Parathyroid adenoma (tissue), 2 donors: Measurements from ENCODE around the gene UNC13C.

Experiments
- H2AFZ ChIP-seq: fragments of 300-600 bp; sonication (generic); one replicate; pipeline ENCODE4 v1.7.0; 2017; ENCODE audit warnings: antibody characterized with exemption, mild to moderate bottlenecking
- H3K27ac ChIP-seq: fragments of 300-600 bp; sonication (generic); one replicate; pipeline ENCODE4 v1.7.0; 2017
- H3K27me3 ChIP-seq: fragments of 300-600 bp; sonication (generic); one replicate; pipeline ENCODE4 v1.7.0; 2017; ENCODE audit warnings: low read length; ENCODE audit not compliant: control insufficient read depth, insufficient read depth
- H3K36me3 ChIP-seq: fragments of 300-600 bp; sonication (generic); one replicate; pipeline ENCODE4 v1.7.0; 2017; ENCODE audit warnings: low read length; ENCODE audit not compliant: control insufficient read depth, insufficient read depth
- H3K4me1 ChIP-seq: fragments of 300-600 bp; sonication (generic); one replicate; pipeline ENCODE4 v1.7.0; 2017; ENCODE audit warnings: control low read depth
- H3K4me2 ChIP-seq: fragments of 300-600 bp; sonication (generic); one replicate; pipeline ENCODE4 v1.7.0; 2017; ENCODE audit warnings: low read length
- H3K4me3 ChIP-seq: fragments of 300-600 bp; sonication (generic); one replicate; pipeline ENCODE4 v1.7.0; 2017; ENCODE audit warnings: low read depth, low read length
- H3K79me2 ChIP-seq: fragments of 300-600 bp; sonication (generic); one replicate; pipeline ENCODE4 v1.7.0; 2017; ENCODE audit warnings: control low read depth
- H3K9ac ChIP-seq: fragments of 300-600 bp; sonication (generic); one replicate; pipeline ENCODE4 v1.7.0; 2017; ENCODE audit warnings: mild to moderate bottlenecking
- H3K9me3 ChIP-seq: fragments of 300-600 bp; sonication (generic); one replicate; pipeline ENCODE4 v1.7.0; 2017; ENCODE audit warnings: low read length; ENCODE audit not compliant: control insufficient read depth
- TF ChIP-seq, protein P1 (sequence below): fragments of 300-600 bp; sonication (generic); IDR thresholded peaks from one replicate; pipeline ENCODE4 v1.7.0; 2017; ENCODE audit warnings: antibody characterized with exemption, mild to moderate bottlenecking
- donor health status: primary hyperparathyroidism.

Gene UNC13C

DNA sequence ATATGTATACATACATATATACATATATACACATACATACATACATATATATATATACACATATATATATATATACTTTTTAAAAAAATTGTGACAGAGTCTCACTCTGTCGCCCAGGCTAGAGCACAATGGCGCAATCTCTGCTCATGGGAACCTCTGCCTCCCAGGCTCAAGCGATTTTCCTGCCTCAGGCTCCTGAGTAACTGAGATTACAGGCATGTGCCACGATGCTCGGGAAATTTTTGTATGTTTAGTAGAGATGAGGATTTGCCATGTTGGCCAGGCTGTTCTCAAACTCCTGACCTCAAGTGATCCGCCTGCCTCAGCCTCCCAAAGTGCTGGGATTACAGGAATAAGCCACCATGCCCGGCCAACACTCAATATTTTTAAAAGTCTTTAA, 302.5 kb downstream of the UNC13C start:
- Histone ChIP-seq H3K27ac (no peak overlapping the region), H3K4me3 (no peak overlapping the region), H2AFZ (no peak overlapping the region), H3K27me3 (no peaks in the 10 kb centered on the region), H3K4me2 (no peak overlapping the region), H3K9me3 (no peaks in the 10 kb centered on the region), H3K4me1 (no peaks in the 10 kb centered on the region), H3K9ac (no peak overlapping the region), H3K36me3 (no peaks in the 10 kb centered on the region), H3K79me2 (no peaks in the 10 kb centered on the region)
- TF ChIP-seq, protein P1, sequence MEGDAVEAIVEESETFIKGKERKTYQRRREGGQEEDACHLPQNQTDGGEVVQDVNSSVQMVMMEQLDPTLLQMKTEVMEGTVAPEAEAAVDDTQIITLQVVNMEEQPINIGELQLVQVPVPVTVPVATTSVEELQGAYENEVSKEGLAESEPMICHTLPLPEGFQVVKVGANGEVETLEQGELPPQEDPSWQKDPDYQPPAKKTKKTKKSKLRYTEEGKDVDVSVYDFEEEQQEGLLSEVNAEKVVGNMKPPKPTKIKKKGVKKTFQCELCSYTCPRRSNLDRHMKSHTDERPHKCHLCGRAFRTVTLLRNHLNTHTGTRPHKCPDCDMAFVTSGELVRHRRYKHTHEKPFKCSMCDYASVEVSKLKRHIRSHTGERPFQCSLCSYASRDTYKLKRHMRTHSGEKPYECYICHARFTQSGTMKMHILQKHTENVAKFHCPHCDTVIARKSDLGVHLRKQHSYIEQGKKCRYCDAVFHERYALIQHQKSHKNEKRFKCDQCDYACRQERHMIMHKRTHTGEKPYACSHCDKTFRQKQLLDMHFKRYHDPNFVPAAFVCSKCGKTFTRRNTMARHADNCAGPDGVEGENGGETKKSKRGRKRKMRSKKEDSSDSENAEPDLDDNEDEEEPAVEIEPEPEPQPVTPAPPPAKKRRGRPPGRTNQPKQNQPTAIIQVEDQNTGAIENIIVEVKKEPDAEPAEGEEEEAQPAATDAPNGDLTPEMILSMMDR, result no peak

DNA sequence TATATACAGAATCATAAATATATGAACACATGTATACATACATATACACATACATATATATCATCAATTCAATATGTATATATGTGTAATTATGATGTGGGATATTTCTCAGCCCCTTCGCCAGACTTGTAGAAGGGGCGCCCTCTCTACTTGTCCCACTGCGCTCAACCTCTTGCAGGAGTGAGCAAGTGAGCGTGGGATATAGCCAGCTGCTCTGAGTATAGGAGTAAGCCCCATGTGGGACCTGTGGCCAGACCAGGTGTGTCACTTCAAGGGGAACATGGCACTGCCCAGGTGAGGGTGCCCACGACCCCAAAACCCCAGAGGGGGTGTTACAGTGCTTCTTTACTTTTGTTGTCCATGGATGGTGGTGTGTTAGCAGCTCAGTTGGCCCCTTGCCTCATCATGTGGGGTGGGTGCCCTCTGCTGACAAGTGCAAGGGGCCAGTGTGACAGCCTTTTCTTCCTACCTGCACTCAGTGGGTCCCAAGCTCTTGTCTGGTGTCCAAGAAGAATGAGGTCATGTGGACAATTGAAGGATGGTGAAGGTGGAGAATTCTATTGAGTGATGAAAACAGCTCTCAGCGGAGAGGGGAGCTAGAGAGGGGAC, 304.1 kb downstream of the UNC13C start:
- no peaks in the 10 kb centered on the region for H3K27me3 ChIP-seq
- TF ChIP-seq, protein P1, result no peak
- no peaks in the 10 kb centered on the region for H3K79me2 ChIP-seq
- H3K36me3 ChIP-seq, result no peaks in the 10 kb centered on the region
- no peaks in the 10 kb centered on the region for H3K4me1 ChIP-seq
- no peak overlapping the region for H3K4me2 ChIP-seq
- no peaks in the 10 kb centered on the region for H3K9me3 ChIP-seq
- H3K4me3 ChIP-seq, result no peak overlapping the region
- H2AFZ ChIP-seq, result no peak overlapping the region
- no peak overlapping the region for H3K9ac ChIP-seq
- no peak overlapping the region for H3K27ac ChIP-seq

DNA sequence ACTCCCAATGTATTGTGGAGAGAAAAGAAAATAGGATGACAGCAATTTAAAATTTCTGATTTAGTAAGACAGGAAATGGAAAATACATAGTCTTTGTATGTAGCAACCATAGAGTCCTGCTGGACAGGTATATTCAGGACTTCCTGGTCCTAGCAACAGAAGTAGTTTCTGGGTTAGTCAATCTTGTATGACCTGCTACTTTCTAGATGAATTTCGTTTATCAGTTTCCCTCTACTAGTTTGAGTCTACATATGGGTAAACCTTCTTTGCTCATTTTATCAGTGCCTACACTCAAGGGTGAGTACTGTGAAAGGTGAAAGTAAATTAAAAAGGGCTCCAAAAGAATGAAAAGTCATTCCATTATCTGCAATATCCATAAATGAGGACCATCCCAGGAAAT, 309.8 kb downstream of the UNC13C start:
- no peak overlapping the region for H3K9ac ChIP-seq
- H3K36me3 ChIP-seq, result no peaks in the 10 kb centered on the region
- no peak overlapping the region for H3K4me2 ChIP-seq
- no peaks in the 10 kb centered on the region for H3K9me3 ChIP-seq
- no peaks in the 10 kb centered on the region for H3K27me3 ChIP-seq
- H3K79me2 ChIP-seq, result no peaks in the 10 kb centered on the region
- TF ChIP-seq, protein P1, result no peak
- no peak overlapping the region for H2AFZ ChIP-seq
- no peak overlapping the region for H3K4me3 ChIP-seq
- no peak overlapping the region for H3K27ac ChIP-seq
- H3K4me1 ChIP-seq, result no peaks in the 10 kb centered on the region

DNA sequence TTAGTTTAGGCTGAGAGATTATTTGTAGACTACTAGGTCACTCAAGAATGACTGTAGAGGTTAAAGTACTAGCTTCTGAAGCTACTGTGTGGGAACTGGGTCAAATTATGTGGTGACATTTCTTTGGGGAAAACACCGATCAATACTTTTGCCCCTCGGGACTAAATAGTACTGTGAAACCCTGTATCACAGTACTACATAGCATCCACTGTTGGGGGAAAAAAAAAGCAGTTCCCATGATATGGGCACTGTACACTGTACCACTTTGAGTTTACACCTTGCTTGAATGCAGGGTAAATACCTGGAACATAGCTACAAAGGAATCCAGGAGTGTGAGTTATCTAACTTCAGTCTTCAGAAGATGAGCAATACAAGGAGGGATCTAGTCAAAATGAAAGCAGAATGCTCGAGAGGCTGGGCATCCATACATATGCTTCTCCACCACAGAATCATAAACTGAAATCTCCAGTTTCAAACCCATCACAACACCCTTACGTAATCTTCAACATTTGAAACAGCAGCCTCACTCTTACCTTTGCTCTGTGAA, 311.4 kb downstream of the UNC13C start:
- H3K4me1 ChIP-seq, result no peaks in the 10 kb centered on the region
- no peak overlapping the region for H2AFZ ChIP-seq
- no peak overlapping the region for H3K9ac ChIP-seq
- TF ChIP-seq, protein P1, result no peak
- no peaks in the 10 kb centered on the region for H3K9me3 ChIP-seq
- H3K4me2 ChIP-seq, result no peak overlapping the region
- no peak overlapping the region for H3K27ac ChIP-seq
- no peaks in the 10 kb centered on the region for H3K79me2 ChIP-seq
- H3K27me3 ChIP-seq, result no peaks in the 10 kb centered on the region
- no peak overlapping the region for H3K4me3 ChIP-seq
- H3K36me3 ChIP-seq, result no peaks in the 10 kb centered on the region

DNA sequence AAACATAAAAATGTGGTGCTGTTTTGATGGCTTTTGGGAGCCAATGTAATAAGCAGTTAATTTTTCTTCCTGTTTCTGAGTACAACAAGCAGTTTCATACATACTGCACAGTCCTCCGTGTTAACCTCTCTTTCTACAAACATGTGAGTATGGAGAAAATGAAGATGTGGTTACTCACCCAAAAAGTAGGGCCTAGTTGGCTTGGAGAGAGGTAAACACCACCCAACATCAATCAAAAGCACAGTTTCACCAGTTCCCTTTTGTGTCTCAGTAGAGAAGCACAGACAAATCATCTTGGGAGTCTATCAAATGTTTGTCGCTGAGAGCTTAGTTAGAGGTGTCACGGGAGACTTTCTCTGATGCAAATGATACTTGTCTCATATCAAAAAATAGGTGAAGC, 320.2 kb downstream of the UNC13C start:
- no peak overlapping the region for H3K4me3 ChIP-seq
- TF ChIP-seq, protein P1, result no peak
- no peak overlapping the region for H3K9ac ChIP-seq

More for the DNA sequence above, 320.2 kb downstream of the UNC13C start:
- Histone ChIP-seq H3K27ac (no peak overlapping the region), H3K9me3 (no peaks in the 10 kb centered on the region), H2AFZ (no peak overlapping the region), H3K36me3 (no peaks in the 10 kb centered on the region), H3K4me2 (no peak overlapping the region), H3K27me3 (no peaks in the 10 kb centered on the region), H3K4me1 (no peaks in the 10 kb centered on the region), H3K79me2 (no peaks in the 10 kb centered on the region)
